Lower leg skin (tissue), 3 donors: ENCODE data around the gene CDH23.

Source experiments
- CTCF ChIP-seq, 3 donors: fragments of 450-650 bp; IDR thresholded peaks; one replicate each; pipeline ENCODE4 v1.5.1; 2016; ENCODE audit warnings: antibody characterized with exemption in 3 of 3, mild to moderate bottlenecking in 3 of 3, moderate library complexity in 2 of 3
- POLR2A ChIP-seq, 2 donors: fragments of 450-650 bp; IDR thresholded peaks; one replicate each; pipeline ENCODE4 v1.6.1; 2016 to 2017; ENCODE audit warnings: antibody characterized with exemption in 2 of 2, mild to moderate bottlenecking in 1 of 2, moderate library complexity in 1 of 2

- TF ChIP-seq CTCF (IDR thresholded peaks at IDR 0.05) (no peak), POLR2A (IDR thresholded peaks at IDR 0.05) (no peak)
Observed at GRCh38 chr10:71643904-71644303, 247.2 kb downstream of the CDH23 start.
